Measurements from ENCODE around the gene SRRT. TPM values are rescaled to one million over a fixed set of nuclear protein-coding genes. Genes with fewer than 3 reads are reported as not detected.

Gene SRRT
- total RNA-seq, 1 experiment from 2014 or later: 65.8 TPM

DNA sequence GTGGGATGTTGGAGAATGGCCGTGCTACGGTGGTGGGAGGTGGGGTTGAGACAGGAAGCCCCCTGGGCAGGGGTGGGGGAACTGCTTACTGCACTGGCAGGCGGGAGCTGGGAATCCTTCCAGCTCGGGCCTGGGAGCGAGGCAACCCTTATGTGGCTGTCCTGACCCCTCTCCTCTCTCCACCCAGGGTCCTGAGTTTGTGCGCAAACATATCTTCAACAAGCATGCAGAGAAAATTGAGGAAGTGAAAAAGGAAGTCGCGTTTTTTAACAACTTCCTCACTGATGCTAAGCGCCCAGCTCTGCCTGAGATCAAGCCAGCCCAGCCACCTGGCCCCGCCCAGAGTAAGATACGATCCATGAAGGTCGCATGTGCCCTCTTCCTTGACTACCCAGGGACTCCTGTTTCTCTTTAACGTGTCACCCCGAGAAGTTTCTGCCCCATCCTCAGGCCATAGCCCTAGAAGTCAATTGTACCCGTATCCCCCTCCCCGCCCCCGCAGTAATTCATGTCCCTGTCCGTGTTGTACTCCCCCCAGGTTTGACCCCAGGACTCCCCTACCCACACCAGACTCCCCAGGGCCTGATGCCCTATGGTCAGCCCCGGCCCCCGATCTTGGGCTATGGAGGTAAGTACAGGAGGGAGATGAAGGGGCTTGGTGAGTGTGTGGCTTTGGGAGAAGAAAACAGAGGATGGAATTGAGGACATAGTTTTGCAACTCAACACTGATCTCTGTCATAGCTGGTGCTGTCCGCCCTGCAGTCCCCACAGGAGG lies 12.8 kb downstream of the SRRT start:
- Histone ChIP-seq H2AFZ (ENCODE audit: low read length) (no peak overlapping the region), H3K4me2 (ENCODE audit: low read depth, low read length, poor library complexity, severe bottlenecking) (peak overlapping the region; percentile 72), H3K9me2 (replicated peaks; ENCODE audit: insufficient read depth, low read length) (no peaks in the 10 kb centered on the region), H3K9ac (ENCODE audit: low read length) (peak overlapping the region; percentile 97), H4K20me1 (ENCODE audit: insufficient read depth, low read depth, low read length) (0 out of 2 replicates have a peak, but pooled peaks cover 6% of the 10 kb centered on the region), H3K4me3 (ENCODE audit: low read length) (peak overlapping the region; percentile 88), H3K9me3 (ENCODE audit: low read length) (no peaks in the 10 kb centered on the region), H3K27me3 (ENCODE audit: low read length) (no peaks in the 10 kb centered on the region), H3K36me3 (ENCODE audit: insufficient read depth, low read length) (peaks cover 23% of the 10 kb centered on the region), H3K79me2 (ENCODE audit: low read length) (peaks cover 16% of the 10 kb centered on the region), H3K27ac (ENCODE audit: low read length) (peak overlapping the region; percentile 78), H3K4me1 (ENCODE audit: low read length) (peaks cover 44% of the 10 kb centered on the region)
- peak; percentile 96 for DNase-seq

GRCh38 chr7:100888291-100888987 lies 13.5 kb downstream of the SRRT start:
- H3K27ac ChIP-seq (ENCODE audit: low read length): peak overlapping the region; percentile 78
- H2AFZ ChIP-seq (ENCODE audit: low read length): no peak overlapping the region
- H3K9ac ChIP-seq (ENCODE audit: low read length): peak overlapping the region; percentile 97
- peak; percentile 63 for DNase-seq
- peak overlapping the region; percentile 72 for H3K4me2 ChIP-seq (ENCODE audit: low read depth, low read length, poor library complexity, severe bottlenecking)
- no peaks in the 10 kb centered on the region for H3K27me3 ChIP-seq (ENCODE audit: low read length)
- H3K9me3 ChIP-seq (ENCODE audit: low read length): no peaks in the 10 kb centered on the region
- 0 out of 2 replicates have a peak, but pooled peaks cover 3% of the 10 kb centered on the region for H4K20me1 ChIP-seq (ENCODE audit: insufficient read depth, low read depth, low read length)
- peaks cover 44% of the 10 kb centered on the region for H3K4me1 ChIP-seq (ENCODE audit: low read length)
- peaks cover 23% of the 10 kb centered on the region for H3K36me3 ChIP-seq (ENCODE audit: insufficient read depth, low read length)
- H3K79me2 ChIP-seq (ENCODE audit: low read length): peaks cover 16% of the 10 kb centered on the region
- peak overlapping the region; percentile 88 for H3K4me3 ChIP-seq (ENCODE audit: low read length)
- no peaks in the 10 kb centered on the region for H3K9me2 ChIP-seq (replicated peaks; ENCODE audit: insufficient read depth, low read length)

GRCh38 chr7:100888988-100889750 lies 14.3 kb downstream of the SRRT start, which contains the start of gene UFSP1:
TSS of gene UFSP1 (minus strand) at chr7:100889715. CDS start at chr7:100889271, 444 bp downstream.
- H3K4me1 ChIP-seq (ENCODE audit: low read length): peaks cover 44% of the 10 kb centered on the region
- no peaks in the 10 kb centered on the region for H3K9me3 ChIP-seq (ENCODE audit: low read length)

DNA sequence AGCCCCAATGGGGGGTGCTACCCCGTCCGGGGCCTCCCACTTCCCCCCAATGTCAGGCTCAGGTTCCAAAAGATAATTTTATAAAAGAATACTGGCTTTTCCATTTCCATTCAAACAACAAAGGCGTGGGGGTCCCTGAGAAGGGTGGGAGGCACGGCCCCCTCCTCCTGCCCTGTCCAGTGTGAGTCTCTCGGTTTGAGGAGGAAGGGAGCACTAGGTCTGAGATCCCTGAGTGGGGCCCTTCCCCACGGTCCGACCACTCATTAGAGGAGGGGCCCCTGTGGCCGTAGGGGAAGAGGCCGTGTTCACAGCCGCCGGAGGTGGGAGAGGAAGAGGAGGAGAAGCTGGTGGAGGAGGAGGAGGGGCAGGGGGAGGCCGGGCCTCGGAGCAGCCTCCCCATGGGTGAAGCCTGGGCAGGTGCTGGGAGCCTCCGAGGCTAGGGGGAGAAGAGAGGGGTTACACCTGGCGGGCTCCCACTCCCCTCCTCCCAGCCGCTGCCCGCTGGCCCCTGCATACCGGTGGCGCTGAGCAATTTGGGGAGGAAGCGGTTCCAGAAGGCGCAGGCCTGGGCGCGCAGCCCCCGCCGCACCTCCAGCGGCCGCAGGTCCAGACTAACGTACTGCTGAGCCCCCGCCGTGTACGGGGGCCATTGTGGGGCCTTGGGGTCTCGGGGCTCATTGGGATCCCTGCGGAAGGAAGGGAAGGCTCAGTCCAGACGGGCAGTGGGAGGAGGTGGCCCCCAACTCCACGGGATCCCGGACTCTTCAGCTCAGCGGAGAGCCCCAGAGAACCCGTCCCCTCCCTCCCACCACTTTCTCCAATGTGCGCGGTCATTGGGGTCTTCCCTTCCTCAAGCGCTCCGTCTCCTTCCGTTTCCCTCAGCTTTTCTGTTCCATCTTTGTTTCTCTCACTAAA lies 16.0 kb downstream of the SRRT start:
- H3K27me3 ChIP-seq (ENCODE audit: low read length): no peaks in the 10 kb centered on the region
- DNase-seq: no peak
- peaks cover 22% of the 10 kb centered on the region for H3K36me3 ChIP-seq (ENCODE audit: insufficient read depth, low read length)
- H3K9ac ChIP-seq (ENCODE audit: low read length): peak overlapping the region; percentile 78
- H3K27ac ChIP-seq (ENCODE audit: low read length): no peak overlapping the region
- H4K20me1 ChIP-seq (ENCODE audit: insufficient read depth, low read depth, low read length): no peaks in the 10 kb centered on the region
- H3K9me3 ChIP-seq (ENCODE audit: low read length): no peaks in the 10 kb centered on the region
- H2AFZ ChIP-seq (ENCODE audit: low read length): 0 out of 2 replicates have a peak overlapping the region, but pooled peaks have one; percentile 73
- peaks cover 16% of the 10 kb centered on the region for H3K79me2 ChIP-seq (ENCODE audit: low read length)
- peaks cover 46% of the 10 kb centered on the region for H3K4me1 ChIP-seq (ENCODE audit: low read length)
- no peaks in the 10 kb centered on the region for H3K9me2 ChIP-seq (replicated peaks; ENCODE audit: insufficient read depth, low read length)
- H3K4me3 ChIP-seq (ENCODE audit: low read length): peak overlapping the region; percentile 69
- H3K4me2 ChIP-seq (ENCODE audit: low read depth, low read length, poor library complexity, severe bottlenecking): peak overlapping the region; percentile 85

More at GRCh38 chr7:100888988-100889750, 14.3 kb downstream of the SRRT start, which contains the start of gene UFSP1:
- Histone ChIP-seq H3K9ac (ENCODE audit: low read length) (peak within 1 kb of the TSS; percentile 97), H3K27me3 (ENCODE audit: low read length) (no peaks in the 10 kb centered on the region), H3K9me2 (replicated peaks; ENCODE audit: insufficient read depth, low read length) (no peaks in the 10 kb centered on the region), H3K4me3 (ENCODE audit: low read length) (peak within 1 kb of the TSS; percentile 88), H3K27ac (ENCODE audit: low read length) (peak within 1 kb of the TSS; percentile 78), H3K79me2 (ENCODE audit: low read length) (peaks cover 16% of the 10 kb centered on the region), H4K20me1 (ENCODE audit: insufficient read depth, low read depth, low read length) (no peaks in the 10 kb centered on the region), H3K4me2 (ENCODE audit: low read depth, low read length, poor library complexity, severe bottlenecking) (peak within 1 kb of the TSS; percentile 85), H2AFZ (ENCODE audit: low read length) (peak within 1 kb of the TSS; percentile 73), H3K36me3 (ENCODE audit: insufficient read depth, low read length) (peaks cover 23% of the 10 kb centered on the region)
- peak; percentile 62 for DNase-seq

GRCh38 chr7:100891568-100892247 lies 16.8 kb downstream of the SRRT start:
- H3K27me3 ChIP-seq (ENCODE audit: low read length): no peaks in the 10 kb centered on the region
- no peaks in the 10 kb centered on the region for H3K9me2 ChIP-seq (replicated peaks; ENCODE audit: insufficient read depth, low read length)
- peaks cover 38% of the 10 kb centered on the region for H3K4me1 ChIP-seq (ENCODE audit: low read length)
- no peak overlapping the region for H3K4me2 ChIP-seq (ENCODE audit: low read depth, low read length, poor library complexity, severe bottlenecking)
- H4K20me1 ChIP-seq (ENCODE audit: insufficient read depth, low read depth, low read length): no peaks in the 10 kb centered on the region
- no peak overlapping the region for H3K9ac ChIP-seq (ENCODE audit: low read length)
- H3K4me3 ChIP-seq (ENCODE audit: low read length): no peak overlapping the region
- H2AFZ ChIP-seq (ENCODE audit: low read length): no peak overlapping the region
- H3K79me2 ChIP-seq (ENCODE audit: low read length): peaks cover 16% of the 10 kb centered on the region
- H3K36me3 ChIP-seq (ENCODE audit: insufficient read depth, low read length): peaks cover 16% of the 10 kb centered on the region
- no peaks in the 10 kb centered on the region for H3K9me3 ChIP-seq (ENCODE audit: low read length)
- no peak for DNase-seq
- no peak overlapping the region for H3K27ac ChIP-seq (ENCODE audit: low read length)

- no peaks in the 10 kb centered on the region for H3K9me2 ChIP-seq (replicated peaks; ENCODE audit: insufficient read depth, low read length)
- H3K4me3 ChIP-seq (ENCODE audit: low read length): no peak overlapping the region
- peaks cover 8% of the 10 kb centered on the region for H3K36me3 ChIP-seq (ENCODE audit: insufficient read depth, low read length)
- DNase-seq: no peak
- no peaks in the 10 kb centered on the region for H3K27me3 ChIP-seq (ENCODE audit: low read length)
- H3K9me3 ChIP-seq (ENCODE audit: low read length): no peaks in the 10 kb centered on the region
- no peak overlapping the region for H3K27ac ChIP-seq (ENCODE audit: low read length)
- H3K4me2 ChIP-seq (ENCODE audit: low read depth, low read length, poor library complexity, severe bottlenecking): no peak overlapping the region
- H2AFZ ChIP-seq (ENCODE audit: low read length): no peak overlapping the region
- H3K4me1 ChIP-seq (ENCODE audit: low read length): peaks cover 29% of the 10 kb centered on the region
- no peaks in the 10 kb centered on the region for H4K20me1 ChIP-seq (ENCODE audit: insufficient read depth, low read depth, low read length)
- no peak overlapping the region for H3K9ac ChIP-seq (ENCODE audit: low read length)
- H3K79me2 ChIP-seq (ENCODE audit: low read length): peaks cover 16% of the 10 kb centered on the region
Observed at GRCh38 chr7:100892364-100893317, 17.7 kb downstream of the SRRT start.

Data from Karpas-422 (cell line).